Osteocyte (in vitro differentiated cells): Measurements from ENCODE around the gene SKAP1. TPM values are rescaled to one million over a fixed set of nuclear protein-coding genes. Genes with fewer than 3 reads are reported as not detected.

Experiments used
- DNase-seq: peaks from one replicate; pipeline ENCODE4 v3.0.0; 2021; ENCODE audit warnings: mixed read lengths; ENCODE audit not compliant: unreplicated experiment; ENCODE audit errors: extremely low spot score
- H3K27ac Mint-ChIP-seq: one replicate; pipeline ENCODE4 v1.8.0; 2021; ENCODE audit warnings: mild to moderate bottlenecking, mixed read lengths; ENCODE audit not compliant: unreplicated experiment
- H3K27me3 Mint-ChIP-seq: one replicate; pipeline ENCODE4 v1.8.0; 2021; ENCODE audit warnings: mixed read lengths; ENCODE audit not compliant: unreplicated experiment
- H3K36me3 Mint-ChIP-seq: one replicate; pipeline ENCODE4 v1.8.0; 2021; ENCODE audit warnings: mixed read lengths; ENCODE audit not compliant: unreplicated experiment
- H3K4me1 Mint-ChIP-seq: one replicate; pipeline ENCODE4 v1.8.0; 2021; ENCODE audit warnings: mixed read lengths; ENCODE audit not compliant: unreplicated experiment
- H3K4me3 Mint-ChIP-seq: one replicate; pipeline ENCODE4 v1.8.0; 2021; ENCODE audit warnings: mild to moderate bottlenecking, moderate library complexity, mixed read lengths; ENCODE audit not compliant: unreplicated experiment
- H3K9me3 Mint-ChIP-seq: one replicate; pipeline ENCODE4 v1.8.0; 2021; ENCODE audit warnings: mixed read lengths; ENCODE audit not compliant: unreplicated experiment
- CTCF ChIP-seq: fragments of 200-600 bp; sonication (generic); IDR thresholded peaks from 2 replicates; pipeline ENCODE4 v1.5.0; 2021; ENCODE audit warnings: antibody characterized with exemption, mild to moderate bottlenecking, moderate library complexity
- total RNA-seq: library from RNA; stranded (reverse); gene quantifications from 2 replicates; pipeline ENCODE4 v1.2.1, GENCODE V29; 2021

The SKAP1 gene
- total RNA-seq, 1 donor from 2014 or later = not detected

GRCh38 chr17:48441231-48441711 is 11.3 kb upstream of the SKAP1 start:
- no peak overlapping the region for H3K27ac Mint-ChIP-seq
- H3K4me1 Mint-ChIP-seq = no peaks in the 10 kb centered on the region
- peaks cover 23% of the 10 kb centered on the region for H3K27me3 Mint-ChIP-seq
- DNase-seq = no peak
- TF ChIP-seq CTCF = no peak
- no peak overlapping the region for H3K4me3 Mint-ChIP-seq
- no peaks in the 10 kb centered on the region for H3K36me3 Mint-ChIP-seq
- no peaks in the 10 kb centered on the region for H3K9me3 Mint-ChIP-seq

GRCh38 chr17:48440669-48441068 is 10.7 kb upstream of the SKAP1 start:
- Mint-ChIP-seq H3K4me1 (no peaks in the 10 kb centered on the region), H3K27ac (no peak overlapping the region), H3K9me3 (no peaks in the 10 kb centered on the region), H3K4me3 (no peak overlapping the region), H3K36me3 (no peaks in the 10 kb centered on the region), H3K27me3 (peaks cover 24% of the 10 kb centered on the region)
- DNase-seq = no peak
- no peak for TF ChIP-seq CTCF

GRCh38 chr17:48439875-48440505 is 10.0 kb upstream of the SKAP1 start:
- Mint-ChIP-seq H3K4me3 (no peak overlapping the region), H3K9me3 (no peaks in the 10 kb centered on the region), H3K4me1 (no peaks in the 10 kb centered on the region), H3K27me3 (peaks cover 27% of the 10 kb centered on the region), H3K27ac (no peak overlapping the region), H3K36me3 (no peaks in the 10 kb centered on the region)
- DNase-seq = no peak
- TF ChIP-seq CTCF = no peak

GRCh38 chr17:48439110-48439850 is 9.3 kb upstream of the SKAP1 start:
- peaks cover 29% of the 10 kb centered on the region for H3K27me3 Mint-ChIP-seq
- no peak overlapping the region for H3K27ac Mint-ChIP-seq
- no peak for TF ChIP-seq CTCF
- H3K4me1 Mint-ChIP-seq = no peaks in the 10 kb centered on the region
- H3K4me3 Mint-ChIP-seq = no peak overlapping the region
- H3K9me3 Mint-ChIP-seq = no peaks in the 10 kb centered on the region
- no peaks in the 10 kb centered on the region for H3K36me3 Mint-ChIP-seq
- no peak for DNase-seq

GRCh38 chr17:48438516-48439061 is 8.6 kb upstream of the SKAP1 start:
- DNase-seq = no peak
- Mint-ChIP-seq H3K4me3 (no peak overlapping the region), H3K27ac (no peak overlapping the region), H3K9me3 (no peaks in the 10 kb centered on the region), H3K27me3 (peaks cover 32% of the 10 kb centered on the region), H3K4me1 (no peaks in the 10 kb centered on the region), H3K36me3 (no peaks in the 10 kb centered on the region)
- TF ChIP-seq CTCF = no peak
